GM21576 (cell line): ENCODE data around the gene BOD1L1.
A peak's percentile ranks its signal among the peaks of the same experiment; 100 is the strongest.
"Not testable (repeated sequence)": the region's sequence is repeated elsewhere in the genome, so short reads cannot be mapped to it uniquely, and the experiment has no call there.

Source experiments
- ATAC-seq: cut with Tn5 transposase; IDR thresholded peaks from one replicate; pipeline ENCODE4 v1.9.1; 2021; ENCODE audit warnings: mild to moderate bottlenecking, moderate library complexity; ENCODE audit not compliant: unreplicated experiment

The BOD1L1 gene

DNA sequence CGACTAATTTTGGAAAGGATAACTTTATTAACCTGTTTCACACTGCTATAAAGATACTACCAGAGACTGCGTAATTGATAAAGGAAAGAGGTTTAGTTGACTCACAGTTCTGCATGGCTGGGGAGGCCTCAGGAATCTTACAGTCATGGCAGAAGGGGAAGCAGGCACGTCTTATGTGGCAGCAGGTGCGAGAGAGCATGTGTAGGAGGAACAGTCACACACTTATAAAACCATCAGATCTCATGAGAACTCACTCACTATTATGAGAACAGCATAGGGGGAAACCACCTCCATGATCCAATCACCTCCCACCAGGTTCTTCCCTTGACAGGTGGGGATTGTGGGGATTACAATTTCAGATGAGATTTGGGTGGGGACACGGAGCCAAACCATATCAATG lies 67.4 kb downstream of the BOD1L1 start:
- not testable (repeated sequence) for ATAC-seq

DNA sequence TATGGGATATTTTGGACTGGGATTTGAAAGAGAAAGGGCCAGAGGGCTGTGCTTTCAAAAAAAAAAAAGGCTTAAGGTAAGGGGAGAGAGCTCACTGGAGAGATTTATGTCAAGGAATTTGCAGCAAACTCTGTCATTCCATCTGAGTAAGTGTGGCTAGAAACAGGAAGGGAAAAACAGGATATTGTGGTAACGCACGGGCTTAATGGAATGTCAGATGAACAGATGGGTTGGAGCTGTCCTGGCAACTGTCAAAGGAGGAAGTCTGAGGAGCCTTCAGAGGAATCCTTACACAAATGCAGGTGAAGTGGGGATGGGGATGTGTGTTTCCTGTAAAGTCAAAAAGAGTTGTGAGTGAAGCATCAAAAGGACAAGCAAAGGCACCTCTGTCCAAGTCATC lies 68.1 kb downstream of the BOD1L1 start:
- ATAC-seq: no peak

DNA sequence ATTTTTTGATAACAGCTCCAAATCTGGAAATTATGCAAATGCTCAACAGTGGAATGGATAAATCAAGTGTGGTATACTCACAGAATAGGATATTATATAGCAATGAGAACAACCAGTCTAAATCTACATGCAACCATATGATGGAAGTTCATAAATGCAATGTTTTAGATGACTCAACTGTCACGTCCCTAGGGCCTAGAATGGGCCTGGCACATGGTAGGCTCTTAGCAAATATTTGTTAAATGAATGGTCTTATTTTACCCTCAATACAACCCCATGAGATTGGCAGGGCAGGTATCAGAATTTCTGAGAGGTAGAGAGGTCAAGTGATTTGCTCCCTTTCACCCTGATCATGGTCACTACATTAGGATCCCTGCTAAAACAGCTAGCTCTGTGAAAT lies 68.6 kb downstream of the BOD1L1 start:
- ATAC-seq: no peak

GRCh38 chr4:13555325-13555724 lies 72.2 kb downstream of the BOD1L1 start:
- ATAC-seq: no peak

DNA sequence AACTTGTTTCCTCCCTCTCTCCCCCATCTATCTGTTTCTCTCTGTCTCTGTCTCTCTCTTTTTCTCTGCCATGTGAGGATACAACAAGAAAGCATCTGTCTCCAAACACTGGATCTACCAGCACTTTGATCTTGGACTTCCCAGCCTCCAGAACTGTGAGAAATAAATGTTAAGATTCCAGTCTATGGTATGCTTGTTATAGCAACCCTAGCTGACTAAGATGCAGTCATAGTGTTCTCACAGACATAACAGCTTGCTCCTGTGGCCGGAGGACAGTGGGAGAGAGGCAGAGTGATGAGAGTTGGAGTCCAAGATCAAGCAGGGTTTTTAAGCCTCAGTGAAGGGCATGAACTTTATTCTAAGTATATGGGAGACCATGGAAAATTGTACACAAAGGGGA lies 74.4 kb downstream of the BOD1L1 start:
- ATAC-seq: no peak

GRCh38 chr4:13548984-13549546 lies 78.5 kb downstream of the BOD1L1 start:
- ATAC-seq: peak; percentile 79

DNA sequence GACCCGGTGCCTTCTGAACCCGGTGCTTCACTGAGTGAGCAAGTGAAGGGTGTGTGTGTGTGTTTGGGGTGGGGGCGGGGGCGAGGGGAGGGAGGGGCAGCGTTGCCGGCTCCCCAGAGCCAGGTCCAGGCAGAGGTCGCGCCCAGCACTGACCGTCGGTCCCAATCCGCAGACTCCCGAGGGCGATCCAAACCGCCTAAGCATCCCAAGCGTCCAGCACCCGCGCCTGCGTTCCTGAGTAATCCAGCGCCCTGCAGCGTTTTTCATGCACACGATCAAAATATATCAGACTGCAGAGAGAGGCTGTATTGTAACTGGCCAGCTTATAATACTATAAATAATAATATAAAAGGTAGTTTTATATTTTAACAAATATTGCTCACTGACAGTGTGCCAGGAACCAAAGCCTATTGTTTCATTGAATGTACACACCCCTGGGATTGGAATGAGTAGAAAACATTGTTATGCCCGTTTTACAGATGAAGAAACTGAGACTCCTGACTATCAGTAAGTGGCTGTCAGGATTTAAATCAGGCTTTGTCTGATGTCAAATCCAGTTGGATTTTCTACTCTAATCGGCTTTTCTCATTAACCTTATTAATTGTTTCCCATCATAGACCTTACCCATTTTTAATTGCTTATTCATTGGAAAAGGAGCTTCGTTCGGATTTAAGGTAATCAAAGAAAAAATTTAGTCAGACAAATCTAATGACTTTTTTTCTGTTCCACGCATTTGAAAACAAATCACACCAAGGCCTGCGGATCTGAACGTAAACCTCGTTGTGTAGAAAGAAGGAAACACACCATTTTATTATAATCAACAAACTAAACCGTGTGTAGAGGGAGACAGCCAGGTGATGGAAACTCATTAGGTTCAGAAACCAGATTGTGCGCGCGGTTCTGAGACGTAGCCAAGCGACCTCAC lies 79.2 kb downstream of the BOD1L1 start:
- no peak for ATAC-seq

GRCh38 chr4:13547485-13548041 lies 80.0 kb downstream of the BOD1L1 start:
- ATAC-seq: no peak

- no peak for ATAC-seq
Observed at GRCh38 chr4:13546941-13547484, 80.5 kb downstream of the BOD1L1 start.

DNA sequence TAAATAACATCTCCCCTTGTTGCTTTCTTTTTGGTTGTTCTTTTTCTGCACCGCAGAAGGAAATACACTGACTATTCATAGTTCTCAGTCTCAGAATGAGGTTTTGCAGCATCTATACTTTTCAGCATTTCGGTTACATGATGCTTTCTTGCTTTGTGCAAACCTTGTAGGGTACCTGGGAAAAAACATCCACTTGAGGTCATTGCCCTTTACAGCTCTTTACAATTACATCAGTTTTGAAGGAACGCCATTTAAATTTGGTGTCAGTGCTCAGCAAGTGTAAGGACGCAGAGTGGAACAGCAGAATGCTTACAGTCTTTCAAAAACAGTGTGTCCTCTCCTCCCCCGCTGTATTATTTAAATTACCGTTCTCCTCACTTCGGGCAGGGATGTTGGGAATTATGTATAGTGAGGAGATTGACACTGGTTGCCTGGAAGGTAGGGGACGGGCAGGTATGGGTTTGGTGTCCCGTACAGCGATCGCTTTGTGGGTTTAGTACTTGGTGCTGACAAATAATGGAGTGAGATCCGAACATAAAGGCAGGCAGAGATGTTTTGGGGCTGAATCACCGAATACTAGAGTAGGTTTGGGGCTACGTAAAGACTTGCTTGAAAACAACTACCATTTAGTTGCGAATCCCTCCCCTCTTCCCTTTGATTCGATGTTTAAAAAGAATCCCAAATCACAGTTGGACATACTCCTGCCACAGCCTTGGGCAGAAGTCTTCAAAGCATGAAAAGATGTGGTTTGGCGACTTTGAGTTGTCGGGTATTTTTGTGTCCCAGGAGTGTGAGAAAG lies 81.2 kb downstream of the BOD1L1 start:
- no peak for ATAC-seq

DNA sequence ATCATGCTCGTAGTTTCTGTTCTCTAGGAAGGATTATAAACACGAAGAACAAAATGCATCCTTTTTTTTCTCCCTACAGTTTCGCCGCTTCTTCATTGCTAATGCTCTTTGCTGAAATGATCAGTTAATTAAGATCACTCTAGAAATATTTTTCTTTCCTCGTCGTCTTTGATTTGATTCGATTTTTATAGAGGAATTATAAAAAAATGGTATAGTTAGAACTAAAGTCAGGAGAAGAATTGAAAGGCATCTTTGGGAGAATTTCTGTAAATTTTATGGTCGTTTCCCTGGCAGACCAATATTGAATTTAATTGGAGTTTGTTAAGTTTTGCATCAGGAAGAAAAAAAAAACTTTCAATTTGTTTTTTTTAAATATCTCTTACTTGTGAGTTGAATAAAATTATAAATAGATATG lies 82.1 kb downstream of the BOD1L1 start:
- no peak for ATAC-seq

- ATAC-seq: peak; percentile 44
Observed at GRCh38 chr4:13544606-13545393, 82.7 kb downstream of the BOD1L1 start.

GRCh38 chr4:13543839-13544605 lies 83.5 kb downstream of the BOD1L1 start, which contains the start of gene NKX3-2:
TSS of gene NKX3-2 (minus strand) at chr4:13544508. CDS start at chr4:13544414, 94 bp downstream.
- no peak for ATAC-seq

DNA sequence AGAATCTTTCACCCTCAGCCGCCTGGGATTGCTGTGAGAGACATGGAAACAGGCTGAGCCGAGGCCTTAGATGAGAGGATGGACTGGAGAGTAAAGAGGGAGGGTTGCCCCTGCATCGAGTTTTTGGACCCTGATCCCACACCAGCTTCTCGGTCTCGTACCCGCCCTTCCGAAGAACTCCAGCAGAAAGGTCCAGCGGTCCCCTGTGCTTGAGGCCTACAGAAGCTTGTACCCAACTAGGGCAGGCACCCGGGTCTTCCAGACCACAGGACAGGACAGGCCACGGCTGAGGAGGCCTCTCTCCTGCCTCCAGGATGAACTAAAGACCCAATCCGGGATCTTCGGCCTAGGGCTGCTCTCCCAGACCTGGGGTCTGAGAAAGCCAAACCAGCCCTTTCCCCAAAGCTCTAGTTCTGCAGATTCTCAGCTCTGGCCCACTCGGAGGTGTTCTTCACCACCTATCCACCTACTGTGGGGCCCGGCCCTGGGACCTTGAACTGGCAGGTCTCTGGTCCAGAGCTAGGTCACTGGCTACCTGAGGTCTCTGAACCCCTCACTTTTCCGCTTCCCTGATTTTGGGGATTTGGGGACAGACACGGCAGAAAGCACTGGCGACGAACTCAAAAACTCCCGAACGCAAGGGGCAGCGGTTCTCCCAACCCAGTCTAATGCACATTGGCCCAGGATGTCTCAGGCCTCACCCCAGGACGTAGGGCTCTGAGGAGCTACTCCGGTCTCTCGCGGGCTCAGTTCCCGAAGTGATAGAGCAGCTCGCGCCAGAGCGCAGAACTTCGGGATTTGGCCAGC lies 84.3 kb downstream of the BOD1L1 start:
- no peak for ATAC-seq

DNA sequence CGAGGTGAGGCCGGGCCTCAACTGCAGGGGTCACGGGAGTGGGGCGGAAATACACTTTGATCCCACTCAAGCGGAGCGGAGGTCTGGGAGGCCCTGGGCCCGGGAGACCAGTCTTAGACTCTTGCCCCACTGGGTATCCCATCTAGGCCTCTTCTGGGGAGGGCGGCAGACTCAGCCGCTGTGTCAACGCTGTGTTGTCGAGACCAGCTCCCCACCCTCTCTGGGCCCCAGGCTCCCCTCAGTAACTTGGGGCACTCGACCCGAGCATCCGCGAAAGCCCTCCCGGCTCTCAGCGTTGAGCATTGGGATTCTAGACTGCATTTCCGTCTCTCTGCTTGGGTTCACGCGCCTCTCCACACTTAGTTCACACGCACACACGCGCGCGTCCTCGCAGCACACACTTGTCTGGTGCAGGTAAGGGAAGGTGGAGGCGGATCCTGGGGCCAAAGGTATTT lies 84.9 kb downstream of the BOD1L1 start:
- no peak for ATAC-seq

GRCh38 chr4:13541720-13542576 lies 85.6 kb downstream of the BOD1L1 start:
- no peak for ATAC-seq

- ATAC-seq: no peak
Observed at GRCh38 chr4:13541176-13541604, 86.3 kb downstream of the BOD1L1 start.
